Activated naive CD4-positive, alpha-beta T cell treated with anti-CD3 and anti-CD28 coated beads, Interleukin-2, amount 50 U/mL, for 72 hours (primary cell): Measurements from ENCODE around the gene PIK3CB. TPM values are rescaled to one million over a fixed set of nuclear protein-coding genes. Genes with fewer than 3 reads are reported as not detected.
"Not testable (repeated sequence)": the region's sequence is repeated elsewhere in the genome, so short reads cannot be mapped to it uniquely, and the experiment has no call there.

ENCODE experiments used
- ATAC-seq, 2 donors: fragments of 150-1000 bp; cut with Tn5 transposase; 2 replicates each; pipeline ENCODE4 v1.10.0; 2021; ENCODE audit warnings: mild to moderate bottlenecking in 2 of 2, moderate library complexity in 2 of 2
- DNase-seq, 2 donors: peaks; one replicate each; pipeline ENCODE4 v3.0.0; 2021 to 2022; ENCODE audit warnings: low spot score in 2 of 2
- H3K27ac Mint-ChIP-seq, 2 donors: one replicate each; pipeline ENCODE4 v1.8.0; 2022; ENCODE audit warnings: mild to moderate bottlenecking in 2 of 2, mixed read lengths in 2 of 2
- H3K36me3 Mint-ChIP-seq, 2 donors: one replicate each; pipeline ENCODE4 v1.8.0; 2022; ENCODE audit warnings: mixed read lengths in 2 of 2
- H3K9me3 Mint-ChIP-seq, 2 donors: one replicate each; pipeline ENCODE4 v1.8.0; 2022; ENCODE audit warnings: mixed read lengths in 2 of 2
- total RNA-seq, 2 donors: library from RNA; stranded (reverse); gene quantifications; one replicate each; pipeline ENCODE4 v1.2.3, GENCODE V29; 2022

The PIK3CB gene
- total RNA-seq, 2 donors from 2014 or later: 18.8 to 21.7 TPM

DNA sequence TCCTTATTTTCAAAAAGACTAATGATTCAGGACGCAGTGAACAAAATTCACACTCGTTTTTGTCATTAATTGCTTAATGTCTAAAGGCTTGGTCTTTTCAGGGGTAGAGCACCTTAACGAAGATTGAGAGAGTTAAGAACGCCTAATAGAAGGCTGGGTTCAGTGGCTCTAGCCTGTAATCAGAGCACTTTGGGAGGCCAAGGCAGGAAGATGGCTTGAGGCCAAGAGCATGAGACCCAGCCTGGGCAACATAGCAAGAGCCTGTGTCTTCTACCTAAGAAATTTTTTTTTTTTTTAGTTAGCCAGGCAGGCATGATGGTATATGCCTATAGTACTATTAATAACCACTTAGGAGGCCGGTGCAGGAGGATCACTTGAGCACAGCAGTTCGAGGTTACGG, 7.5 kb downstream of the PIK3CB start:
- H3K27ac Mint-ChIP-seq: no peak overlapping the region
- H3K36me3 Mint-ChIP-seq: peaks cover 6 to 22% of the 10 kb centered on the region in 2 donors
- H3K9me3 Mint-ChIP-seq: peaks cover 0 to 3% of the 10 kb centered on the region in 2 donors
- ATAC-seq (no peak), DNase-seq (no peak)

DNA sequence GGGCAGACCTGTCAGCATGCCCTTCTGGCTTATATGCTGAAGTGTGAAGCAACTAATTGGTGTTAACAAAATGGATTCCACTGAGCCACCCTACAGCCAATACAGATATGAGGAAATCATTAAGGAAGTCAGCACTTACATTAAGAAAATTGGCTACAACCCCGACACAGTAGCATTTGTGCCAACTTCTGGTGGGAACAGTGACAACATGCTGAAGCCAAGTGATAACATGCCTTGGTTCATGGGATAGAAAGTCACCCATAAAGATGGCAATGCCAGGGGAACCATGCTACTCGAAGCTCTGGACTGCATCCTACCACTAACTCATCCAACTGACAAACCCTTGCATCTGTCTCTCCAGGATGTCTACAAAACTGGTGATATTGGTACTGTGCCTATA, 9.4 kb downstream of the PIK3CB start:
- H3K9me3 Mint-ChIP-seq: peaks cover 0 to 3% of the 10 kb centered on the region in 2 donors
- H3K27ac Mint-ChIP-seq: no peak overlapping the region
- H3K36me3 Mint-ChIP-seq: peaks cover 5 to 14% of the 10 kb centered on the region in 2 donors
- no peak for ATAC-seq
- no peak for DNase-seq

DNA sequence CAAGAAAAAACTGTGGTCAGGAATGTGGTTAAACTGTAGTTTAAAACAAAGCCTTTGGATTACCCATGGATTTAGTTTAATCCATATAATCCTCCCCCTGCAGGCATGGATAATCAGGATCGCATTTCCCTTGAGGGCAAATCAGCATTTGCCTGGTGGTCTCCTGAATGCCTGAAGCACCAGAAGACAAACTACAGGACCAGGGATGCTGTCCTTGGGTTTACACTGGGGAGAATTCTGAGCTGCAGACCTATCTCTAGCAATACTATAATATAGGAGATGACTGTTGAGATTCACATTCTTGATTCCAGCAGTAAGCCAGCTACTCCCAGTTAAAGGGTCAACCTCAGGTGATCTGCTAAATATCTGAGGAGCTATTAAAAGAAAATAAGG, 10.6 kb downstream of the PIK3CB start:
- peaks cover 0 to 5% of the 10 kb centered on the region in 2 donors for H3K36me3 Mint-ChIP-seq

DNA sequence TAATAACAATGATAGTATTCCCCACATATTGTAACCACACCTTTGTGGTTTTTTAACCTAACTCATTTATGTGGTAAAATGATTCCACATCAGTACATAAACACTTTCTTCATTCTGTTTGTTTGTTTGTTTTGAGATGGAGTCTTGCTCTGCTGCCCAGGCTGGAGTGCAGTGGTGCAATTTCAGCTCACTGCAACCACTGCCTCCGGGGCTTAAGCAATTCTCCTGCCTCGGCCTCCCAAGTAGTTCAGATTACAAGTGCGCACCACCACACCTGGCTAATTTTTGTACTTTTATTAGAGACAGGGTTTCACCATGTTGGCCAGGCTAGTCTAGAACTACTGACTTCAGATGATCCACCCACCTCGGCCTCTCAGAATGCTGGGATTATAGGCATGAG, 14.3 kb downstream of the PIK3CB start:
- not testable (repeated sequence) for ATAC-seq, H3K36me3 Mint-ChIP-seq, DNase-seq, H3K27ac Mint-ChIP-seq, H3K9me3 Mint-ChIP-seq

More for the DNA sequence above, 10.6 kb downstream of the PIK3CB start:
- peak overlapping the region in 1 of 2 donors; percentile 4 for H3K27ac Mint-ChIP-seq
- DNase-seq: no peak
- no peak for ATAC-seq
- H3K9me3 Mint-ChIP-seq: peaks cover 0 to under 1% of the 10 kb centered on the region in 2 donors

DNA sequence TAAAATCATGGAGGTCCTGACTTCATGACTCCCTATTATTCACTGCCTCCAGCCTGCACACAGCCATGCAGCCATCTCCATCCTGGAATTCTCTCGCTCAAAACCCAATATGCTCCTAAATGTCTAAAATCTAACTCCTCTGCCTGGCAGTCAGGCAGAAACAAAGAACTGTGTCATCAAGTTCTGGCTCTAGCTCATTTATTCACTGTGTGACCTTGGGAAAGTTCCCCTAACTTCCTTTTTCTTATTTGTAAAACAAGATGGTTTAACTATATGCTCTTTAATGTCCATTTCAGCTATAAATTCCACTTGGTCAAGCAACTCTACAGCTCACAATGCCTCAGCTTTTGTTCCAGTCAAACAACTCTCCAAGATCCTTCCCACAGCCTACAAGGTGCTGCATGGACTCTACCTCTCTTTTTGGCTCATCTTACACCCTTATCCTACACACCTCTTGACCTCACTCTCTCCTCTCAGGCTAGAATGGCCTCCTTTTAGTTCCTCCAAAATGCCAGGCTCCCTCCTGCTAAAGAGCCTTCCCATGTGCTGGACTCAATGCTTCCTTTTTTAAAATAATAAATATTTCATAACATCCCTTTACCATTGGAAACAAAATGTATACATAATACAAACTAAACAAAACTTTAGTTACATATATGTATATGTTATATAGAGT, 16.4 kb downstream of the PIK3CB start:
- Mint-ChIP-seq H3K9me3 (no peaks in the 10 kb centered on the region), H3K36me3 (no peaks in the 10 kb centered on the region), H3K27ac (peak overlapping the region; percentile 2 to 24)
- no peak for ATAC-seq
- no peak for DNase-seq

DNA sequence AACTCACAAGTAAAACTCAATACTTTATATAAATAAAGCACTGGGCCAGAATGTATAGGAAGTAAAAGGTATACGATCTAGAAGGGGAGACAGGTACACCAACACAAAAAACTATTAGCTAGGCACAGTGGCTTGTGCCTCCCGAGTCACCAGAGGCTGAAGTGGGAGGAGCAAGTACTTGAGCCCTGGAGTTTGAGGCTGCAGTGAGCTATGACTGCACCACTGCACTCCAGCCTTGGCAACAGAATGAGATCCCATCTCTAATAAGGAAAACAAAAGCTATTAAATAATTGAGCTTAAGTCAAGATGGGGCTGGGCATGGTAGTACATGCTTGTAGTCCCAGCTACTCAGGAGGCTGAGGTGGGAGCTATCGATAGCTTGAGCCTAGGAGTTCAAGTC, 17.0 kb downstream of the PIK3CB start:
- no peaks in the 10 kb centered on the region for H3K36me3 Mint-ChIP-seq
- no peak overlapping the region for H3K27ac Mint-ChIP-seq
- no peak for ATAC-seq
- DNase-seq: no peak
- H3K9me3 Mint-ChIP-seq: no peaks in the 10 kb centered on the region

DNA sequence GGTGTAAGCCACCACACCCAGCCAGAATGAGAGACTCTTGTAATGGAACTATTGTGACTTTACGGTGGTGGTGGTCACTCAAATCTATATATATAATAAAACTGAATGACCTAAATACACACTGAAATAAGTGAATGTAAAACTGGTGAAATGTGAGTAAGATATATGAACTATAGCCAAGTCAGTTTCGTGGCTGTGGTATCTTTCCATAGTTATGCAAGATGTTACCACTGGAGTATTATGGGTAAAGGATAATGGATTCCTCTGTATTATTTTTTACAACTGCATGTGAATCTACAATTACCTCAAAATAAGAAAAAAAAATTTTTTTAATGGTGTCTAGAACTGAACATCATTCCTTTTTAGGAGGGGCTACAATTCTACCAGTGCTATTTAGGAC, 21.9 kb downstream of the PIK3CB start:
- Mint-ChIP-seq H3K36me3 (no peaks in the 10 kb centered on the region), H3K27ac (no peak overlapping the region), H3K9me3 (no peaks in the 10 kb centered on the region)
- DNase-seq (no peak), ATAC-seq (no peak)

DNA sequence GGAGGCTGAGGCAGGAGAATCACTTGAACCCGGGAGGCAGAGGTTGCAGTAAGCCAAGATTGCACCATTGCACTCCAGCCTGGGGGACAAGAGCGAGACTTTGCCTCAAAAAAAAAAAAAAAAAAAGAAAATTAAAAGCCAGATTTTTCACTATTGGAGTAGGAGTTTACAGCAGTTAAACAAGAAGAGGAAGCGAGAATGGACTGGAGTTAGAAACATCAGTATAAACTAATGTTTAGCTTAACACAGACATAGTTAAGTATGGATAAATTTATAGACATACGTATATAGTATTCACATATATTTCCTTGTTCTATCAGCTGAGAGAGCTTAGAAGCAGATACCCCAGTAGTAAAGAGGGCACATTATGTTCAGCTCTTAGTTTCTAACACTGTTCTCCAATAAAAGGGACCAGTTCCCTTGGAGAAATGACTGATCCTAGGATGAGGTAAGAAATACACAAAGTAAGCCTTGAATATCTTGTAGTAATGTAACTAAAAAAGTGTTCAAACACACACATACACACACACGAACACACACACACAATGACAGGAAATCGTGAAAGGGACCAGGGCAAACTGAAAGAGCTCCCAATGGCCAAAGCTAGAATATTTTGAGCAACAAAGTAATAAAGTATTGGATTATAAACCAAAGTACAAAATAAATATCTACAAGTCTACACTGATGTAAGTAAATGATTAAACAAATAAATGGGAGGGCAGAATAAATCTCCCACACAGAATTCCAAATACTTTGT, 25.1 kb downstream of the PIK3CB start:
- H3K36me3 Mint-ChIP-seq: no peaks in the 10 kb centered on the region
- H3K27ac Mint-ChIP-seq: no peak overlapping the region
- H3K9me3 Mint-ChIP-seq: no peaks in the 10 kb centered on the region
- ATAC-seq (no peak), DNase-seq (no peak)

DNA sequence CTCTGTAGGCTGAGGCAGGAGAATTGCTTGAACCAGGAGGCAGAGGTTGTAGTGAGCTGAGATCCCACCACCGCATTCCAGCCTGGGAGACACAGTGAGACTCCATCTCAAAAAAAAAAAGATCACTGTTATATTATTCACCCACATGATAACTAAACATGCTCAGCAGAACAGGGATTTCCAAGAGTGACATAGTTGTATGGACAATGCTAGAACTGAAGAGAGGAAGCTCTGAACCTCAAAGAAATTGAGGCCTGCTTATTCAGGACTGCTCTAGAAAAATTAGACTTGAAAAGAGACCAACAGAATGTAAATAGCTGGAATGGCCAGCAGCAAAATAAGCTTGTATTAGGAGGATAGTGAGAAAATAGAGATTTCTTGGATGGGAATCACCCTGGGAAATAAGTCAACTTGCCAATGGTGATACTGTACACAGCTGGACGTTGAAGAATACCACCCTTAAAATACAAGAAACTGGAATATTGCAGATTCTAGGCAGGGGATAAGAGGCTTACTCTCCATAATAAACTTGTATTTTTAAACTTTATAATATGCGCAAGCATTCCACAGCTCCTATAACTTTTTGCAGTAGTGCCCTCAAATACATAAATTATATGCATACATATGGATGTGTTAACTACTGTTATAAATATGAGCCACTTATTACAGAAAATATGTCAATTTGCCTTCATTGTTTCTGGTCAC, 28.2 kb downstream of the PIK3CB start:
- ATAC-seq (no peak), DNase-seq (no peak)
- no peak overlapping the region for H3K27ac Mint-ChIP-seq
- H3K9me3 Mint-ChIP-seq: no peaks in the 10 kb centered on the region
- H3K36me3 Mint-ChIP-seq: no peaks in the 10 kb centered on the region

DNA sequence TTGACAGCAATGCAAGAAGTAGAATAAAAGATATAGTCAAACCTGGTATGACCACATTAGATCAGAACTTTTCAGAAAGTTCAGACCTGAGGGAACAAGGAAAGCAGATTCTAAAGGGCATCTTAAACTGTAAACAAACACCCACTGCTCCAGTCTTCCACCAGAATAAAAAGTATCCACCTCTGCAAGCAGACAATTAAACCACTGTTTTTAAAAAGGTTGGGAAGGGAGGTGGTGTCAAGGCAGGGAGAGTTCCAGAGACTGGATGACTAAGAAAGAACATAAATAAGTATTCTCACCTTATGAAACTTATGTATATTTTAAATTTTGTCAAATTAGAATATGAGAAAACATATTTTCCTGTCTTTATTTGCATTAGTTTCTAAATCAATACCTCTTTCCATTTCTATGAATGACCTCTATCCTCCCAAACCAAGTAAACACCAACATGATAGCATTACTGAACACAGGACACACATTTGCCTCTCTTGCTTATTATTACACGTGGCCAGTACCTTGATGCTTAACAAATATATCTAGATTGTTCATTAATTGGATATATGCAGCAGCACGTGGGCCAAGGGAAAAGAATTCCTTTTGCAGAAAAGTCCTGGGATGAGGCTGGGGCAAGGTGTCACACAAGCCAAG, 31.6 kb downstream of the PIK3CB start:
- ATAC-seq (no peak), DNase-seq (no peak)
- Mint-ChIP-seq H3K36me3 (no peaks in the 10 kb centered on the region), H3K9me3 (peaks cover 0 to 8% of the 10 kb centered on the region in 2 donors), H3K27ac (no peak overlapping the region)

DNA sequence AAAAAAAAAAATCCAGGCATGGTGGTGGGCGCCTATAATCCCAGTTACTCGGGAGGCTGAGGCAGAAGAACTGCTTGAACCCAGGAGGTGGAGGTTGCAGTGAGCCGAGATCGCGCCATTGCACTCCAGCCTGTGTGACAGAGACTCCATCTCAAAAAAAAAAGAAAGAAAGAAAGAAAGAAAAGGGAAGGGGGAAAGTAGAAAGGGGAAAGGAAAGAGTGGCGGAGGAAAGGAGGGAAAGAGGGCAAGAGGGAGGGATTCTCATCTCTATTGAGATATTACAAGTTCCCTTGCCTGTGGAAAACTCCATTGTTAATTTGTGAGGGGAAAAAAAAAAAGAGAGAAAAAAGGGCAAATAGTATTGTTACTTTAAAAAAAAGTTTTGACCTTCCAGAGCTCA, 32.5 kb downstream of the PIK3CB start:
- H3K9me3 Mint-ChIP-seq, DNase-seq, H3K36me3 Mint-ChIP-seq, ATAC-seq, H3K27ac Mint-ChIP-seq: not testable (repeated sequence)

DNA sequence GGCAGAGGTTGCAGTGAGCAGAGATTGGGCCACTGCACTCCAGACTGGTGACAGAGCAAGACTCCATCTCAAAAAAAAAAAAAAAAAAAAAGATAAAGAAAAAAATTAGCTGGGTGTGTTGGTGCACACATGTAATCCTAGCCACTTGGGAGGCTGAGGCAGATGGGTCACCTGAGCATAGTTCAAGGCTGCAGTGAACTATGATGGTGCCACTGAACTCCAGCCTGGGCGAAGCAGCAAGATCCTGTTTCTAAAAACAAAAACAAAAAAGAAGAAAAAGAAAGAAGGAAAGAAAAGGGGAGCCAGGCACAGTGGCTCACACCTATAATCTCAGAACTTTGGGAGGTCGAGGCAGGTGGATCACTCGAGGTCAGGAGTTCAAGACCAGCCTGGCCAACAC, 32.9 kb downstream of the PIK3CB start:
- DNase-seq (no peak), ATAC-seq (no peak)
- H3K9me3 Mint-ChIP-seq: peaks cover 0 to 8% of the 10 kb centered on the region in 2 donors
- H3K27ac Mint-ChIP-seq: peak overlapping the region in 1 of 2 donors; percentile 5
- H3K36me3 Mint-ChIP-seq: no peaks in the 10 kb centered on the region

DNA sequence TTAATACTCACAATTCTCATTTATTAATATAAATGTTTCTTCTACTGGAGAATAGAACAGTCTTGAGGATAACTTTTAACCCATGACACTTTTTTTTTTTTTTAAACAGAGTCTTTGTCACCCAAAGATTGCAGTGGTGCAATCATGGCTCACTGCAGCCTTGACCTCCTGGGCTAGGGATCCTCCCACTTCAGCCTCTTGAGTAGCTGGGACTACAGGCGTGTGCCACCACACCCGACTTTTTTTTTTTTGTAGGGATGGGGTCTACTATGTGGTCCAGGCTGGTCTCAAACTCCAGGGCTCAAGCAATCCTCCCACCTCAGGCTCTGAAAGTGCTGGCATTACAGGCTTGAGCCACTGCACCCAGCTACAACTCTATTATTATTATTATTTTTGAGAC, 34.5 kb downstream of the PIK3CB start:
- Mint-ChIP-seq H3K9me3 (peaks cover 0 to 8% of the 10 kb centered on the region in 2 donors), H3K27ac (no peak overlapping the region), H3K36me3 (peaks cover 0 to 5% of the 10 kb centered on the region in 2 donors)
- no peak for DNase-seq
- no peak for ATAC-seq

DNA sequence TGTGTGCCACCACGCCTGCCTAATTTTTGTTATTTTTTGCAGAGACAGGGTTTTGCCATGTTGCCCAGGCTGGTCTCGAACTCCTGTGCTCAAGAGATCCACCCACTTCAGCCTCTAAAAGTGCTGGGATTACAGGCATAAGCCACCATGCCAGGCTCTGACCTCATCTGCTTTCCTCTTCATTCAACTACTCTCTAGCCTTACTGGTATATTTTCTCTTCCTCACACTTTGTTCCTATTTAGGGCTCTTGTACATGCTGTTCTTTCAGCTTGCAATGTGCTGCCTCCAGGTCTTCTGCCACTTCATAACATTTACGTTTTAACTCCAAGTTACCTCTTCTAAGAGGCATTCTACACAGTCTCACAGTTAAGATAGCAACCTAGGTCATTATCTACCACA, 34.9 kb downstream of the PIK3CB start:
- ATAC-seq (no peak), DNase-seq (no peak)
- H3K27ac Mint-ChIP-seq: no peak overlapping the region

DNA sequence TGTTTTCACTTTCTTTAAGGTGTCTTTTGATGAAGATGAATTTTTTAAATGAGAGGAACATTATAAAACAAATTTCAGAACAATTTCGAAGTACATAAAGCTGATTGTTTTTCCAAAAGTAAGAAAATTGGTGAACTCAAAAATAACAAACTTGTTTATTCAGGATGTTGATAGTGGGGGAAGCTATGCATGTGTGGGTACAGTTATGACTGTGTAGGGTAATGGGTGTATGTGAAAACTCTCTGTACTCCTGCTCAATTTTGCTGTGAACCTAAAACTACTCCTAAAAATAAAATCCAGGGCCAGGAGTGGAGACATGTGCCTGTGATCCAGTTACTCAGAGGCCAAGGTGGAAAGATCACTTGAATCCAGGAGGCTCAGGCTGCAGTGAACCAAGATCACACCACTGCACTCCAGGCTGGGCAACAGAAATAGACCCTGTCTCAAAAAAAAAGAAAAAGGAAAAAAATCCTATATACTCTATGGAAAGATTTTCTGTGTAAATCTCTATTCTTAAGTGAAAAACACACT, 37.2 kb downstream of the PIK3CB start:
- DNase-seq: no peak
- Mint-ChIP-seq H3K27ac (peak overlapping the region in 1 of 2 donors; percentile 25), H3K9me3 (peaks cover 0 to 8% of the 10 kb centered on the region in 2 donors), H3K36me3 (peaks cover 0 to 5% of the 10 kb centered on the region in 2 donors)
- ATAC-seq: no peak

More for the DNA sequence above, 34.9 kb downstream of the PIK3CB start:
- H3K36me3 Mint-ChIP-seq: peaks cover 0 to 5% of the 10 kb centered on the region in 2 donors
- peaks cover 0 to 8% of the 10 kb centered on the region in 2 donors for H3K9me3 Mint-ChIP-seq

DNA sequence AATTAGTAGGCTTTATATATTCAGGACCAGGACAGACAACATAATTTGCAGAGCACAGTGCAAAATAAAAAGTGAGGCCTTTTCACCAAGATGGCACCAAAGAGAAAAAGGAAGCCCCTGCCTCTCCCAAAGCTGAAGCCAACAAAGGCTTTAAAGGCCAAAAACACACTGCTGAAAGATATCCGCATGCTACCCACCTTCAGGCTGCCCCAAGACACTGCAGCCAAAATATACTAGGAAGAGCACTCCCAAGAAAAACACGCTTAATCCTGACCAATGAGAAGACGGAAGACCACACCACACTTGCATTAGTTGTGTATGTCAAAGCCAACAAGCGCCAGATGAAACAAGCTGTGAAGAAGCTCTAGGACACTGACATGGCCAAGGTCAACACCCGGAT, 38.0 kb downstream of the PIK3CB start:
- Mint-ChIP-seq H3K36me3 (peaks cover 0 to 5% of the 10 kb centered on the region in 2 donors), H3K27ac (no peak overlapping the region), H3K9me3 (peaks cover 0 to 8% of the 10 kb centered on the region in 2 donors)
- ATAC-seq: no peak
- DNase-seq: no peak
